Liver (tissue), 9 donors: ENCODE measurements around the gene SLC16A8. TPM values are rescaled to one million over a fixed set of nuclear protein-coding genes. Genes with fewer than 3 reads are reported as not detected.

ENCODE experiments used
- DNase-seq: peaks from one replicate; pipeline ENCODE4 v3.0.0-alpha.2; 2017; ENCODE audit warnings: low spot score
- H3K27ac ChIP-seq, 2 donors: one replicate each; pipeline ENCODE4 v1.7.0; 2013; ENCODE audit warnings: inconsistent platforms in 2 of 2, low read length in 2 of 2, control low read depth in 1 of 2, low read depth in 1 of 2, mild to moderate bottlenecking in 1 of 2
- H3K27me3 ChIP-seq, 4 donors: one replicate each; pipeline versions ENCODE4 v1.6.1 to v1.7.0; 2013; ENCODE audit warnings: low read length in 3 of 4, inconsistent platforms in 1 of 4, mild to moderate bottlenecking in 1 of 4, moderate library complexity in 1 of 4; ENCODE audit not compliant: control insufficient read depth in 4 of 4, insufficient read depth in 4 of 4
- H3K36me3 ChIP-seq, 4 donors: one replicate each; pipeline versions ENCODE4 v1.6.1 to v1.7.0; 2013; ENCODE audit warnings: low read length in 3 of 4, mild to moderate bottlenecking in 3 of 4, low read depth in 1 of 4, moderate library complexity in 1 of 4; ENCODE audit not compliant: control insufficient read depth in 4 of 4, insufficient read depth in 3 of 4
- H3K4me1 ChIP-seq, 4 donors: one replicate each; pipeline versions ENCODE4 v1.6.1 to v1.7.0; 2013; ENCODE audit warnings: low read length in 3 of 4, mild to moderate bottlenecking in 3 of 4, moderate library complexity in 1 of 4; ENCODE audit not compliant: control insufficient read depth in 4 of 4, insufficient read depth in 4 of 4
- H3K4me3 ChIP-seq, 3 donors: one replicate each; pipeline versions ENCODE4 v1.6.1 to v1.7.0; 2013; ENCODE audit warnings: low read length in 3 of 3, control low read depth in 1 of 3, low read depth in 1 of 3, mild to moderate bottlenecking in 1 of 3
- H3K9ac ChIP-seq, 2 donors: one replicate each; pipeline ENCODE4 v1.7.0; 2013; ENCODE audit warnings: low read length in 2 of 2, mild to moderate bottlenecking in 2 of 2, moderate library complexity in 2 of 2, control low read depth in 1 of 2, low read depth in 1 of 2
- H3K9me3 ChIP-seq, 4 donors: one replicate each; pipeline versions ENCODE4 v1.6.1 to v1.7.0; 2013; ENCODE audit warnings: low read length in 3 of 4; ENCODE audit not compliant: control insufficient read depth in 4 of 4
- FOXA1 ChIP-seq: IDR thresholded peaks from 2 replicates; pipeline ENCODE4 v1.6.1; 2016; ENCODE audit warnings: antibody characterized with exemption
- GABPA ChIP-seq, 2 donors: IDR thresholded peaks in 1 of 2; conservative IDR thresholded peaks in 1 of 2; 2 replicates each; pipeline ENCODE4 v1.6.1; 2016; ENCODE audit warnings: antibody characterized with exemption in 2 of 2, mild to moderate bottlenecking in 1 of 2, moderate library complexity in 1 of 2
- HNF4A ChIP-seq, 2 donors: conservative IDR thresholded peaks; 2 replicates each; pipeline ENCODE4 v1.6.1; 2016; ENCODE audit warnings: antibody characterized with exemption in 2 of 2, mild to moderate bottlenecking in 2 of 2
- HNF4G ChIP-seq: IDR thresholded peaks from 2 replicates; pipeline ENCODE4 v1.6.1; 2016; ENCODE audit warnings: antibody characterized with exemption
- JUND ChIP-seq, 2 donors: IDR thresholded peaks; 2 replicates each; pipeline ENCODE4 v1.6.1; 2016; ENCODE audit warnings: antibody characterized with exemption in 2 of 2
- NR2F2 ChIP-seq: IDR thresholded peaks from 2 replicates; pipeline ENCODE4 v1.6.1; 2016; ENCODE audit warnings: antibody characterized with exemption
- RAD21 ChIP-seq, 2 donors: IDR thresholded peaks; 2 replicates each; pipeline ENCODE4 v1.6.1; 2016; ENCODE audit warnings: antibody characterized with exemption in 2 of 2, mild to moderate bottlenecking in 2 of 2
- TAF1 ChIP-seq: conservative IDR thresholded peaks from 2 replicates; pipeline ENCODE4 v1.6.1; 2016; ENCODE audit warnings: antibody characterized with exemption, mild to moderate bottlenecking
- YY1 ChIP-seq: IDR thresholded peaks from 2 replicates; pipeline ENCODE4 v1.6.1; 2016; ENCODE audit warnings: antibody characterized with exemption, mild to moderate bottlenecking
- WGBS: extraction: QIAGEN DNeasy Blood & Tissue Kit; methylation state at CpG from one replicate; pipeline ENCODE4 v1.1.7; 2013; 5-methylcytosine and 5-hydroxymethylcytosine counted together
- polyA plus RNA-seq, 2 donors: library from polyadenylated mRNA; stranded (reverse) in 1 of 2; unstranded in 1 of 2; fragments of 200-250 nt in 1 of 2; fragments of >200 nt in 1 of 2; fragmentation: Nextera tagmentation in 1 of 2; extraction: Ambion mirVana in 1 of 2; gene quantifications; one replicate each; pipeline versions ENCODE4 v1.2.1 to v1.2.3, GENCODE V29; 2013 to 2015
- total RNA-seq, 2 donors: library from RNA; depleted of rRNA; stranded (reverse); fragments of >200 nt; gene quantifications; one replicate each; pipeline ENCODE4 v1.2.3, GENCODE V29; 2014
- TF ChIP-seq, protein P1 (sequence below): IDR thresholded peaks from 2 replicates; pipeline ENCODE4 v1.6.1; 2016; ENCODE audit warnings: antibody characterized with exemption
- TF ChIP-seq, protein P2 (sequence below): IDR thresholded peaks from 2 replicates; pipeline ENCODE4 v1.6.1; 2016; ENCODE audit warnings: antibody characterized with exemption
- TF ChIP-seq, protein P3 (sequence below): IDR thresholded peaks from 2 replicates; pipeline ENCODE4 v1.6.1; 2016; ENCODE audit warnings: antibody characterized with exemption, mild to moderate bottlenecking
- TF ChIP-seq, protein P4 (sequence below): IDR thresholded peaks from 2 replicates; pipeline ENCODE4 v1.6.1; 2016; ENCODE audit warnings: antibody characterized with exemption
- donor health status: healthy.
- donor health status: healthy.
- donor health status: healthy.
- donor health status: healthy.
- donor health status: healthy.

Gene SLC16A8
- total and polyA plus RNA-seq, 4 donors, result 0.10 TPM; not detected in 3

DNA sequence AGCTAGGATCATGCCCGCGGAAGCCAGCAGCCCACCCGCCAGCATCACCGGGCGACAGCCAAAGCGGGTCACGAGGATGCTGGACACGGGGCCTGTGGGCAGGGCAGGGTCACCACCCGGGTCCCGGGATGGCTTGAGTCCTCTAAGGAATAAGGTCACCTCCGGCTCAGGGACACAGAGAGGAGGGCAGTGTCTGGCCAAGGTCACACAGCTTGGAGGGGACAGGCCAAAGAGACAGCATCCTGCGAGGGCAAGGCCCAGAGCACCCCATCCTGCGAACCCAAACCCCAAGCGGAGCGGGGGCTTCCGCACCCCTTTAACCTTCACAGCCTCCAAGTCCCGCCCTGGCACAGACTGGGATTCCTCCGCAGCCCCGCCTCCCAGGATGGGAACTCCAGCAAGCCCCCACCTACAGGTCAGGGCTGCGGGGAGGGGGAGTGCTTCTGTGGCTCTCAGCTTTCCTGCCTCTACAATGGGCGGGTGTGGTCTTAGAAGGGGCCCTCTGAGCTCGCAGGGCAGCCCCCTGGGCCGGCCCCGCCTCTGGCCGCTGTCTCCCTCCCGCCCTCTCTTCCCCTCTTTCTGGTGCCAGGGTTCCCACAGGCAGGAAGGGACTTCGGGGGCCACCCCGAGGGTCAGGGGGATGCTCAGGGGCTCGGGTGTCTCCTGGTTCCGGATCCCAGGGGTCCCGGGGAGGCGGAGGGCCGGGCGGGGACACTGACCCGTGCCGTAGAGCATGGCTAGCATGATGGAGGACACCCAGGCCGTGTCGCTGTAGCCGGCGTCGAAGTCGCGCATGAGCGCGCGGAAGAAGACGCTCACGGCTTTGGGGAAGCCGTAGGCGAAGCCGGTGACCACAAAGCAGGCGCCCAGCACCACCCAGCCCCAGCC lies 1.8 kb downstream of the SLC16A8 start:
- TF ChIP-seq, protein P1, sequence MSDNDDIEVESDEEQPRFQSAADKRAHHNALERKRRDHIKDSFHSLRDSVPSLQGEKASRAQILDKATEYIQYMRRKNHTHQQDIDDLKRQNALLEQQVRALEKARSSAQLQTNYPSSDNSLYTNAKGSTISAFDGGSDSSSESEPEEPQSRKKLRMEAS, result no peak
- TF ChIP-seq GABPA (IDR thresholded peaks at IDR 0.05 in 1 of 2, conservative IDR thresholded peaks at IDR 0.05 in 1 of 2) (no peak), FOXA1 (no peak), JUND (IDR thresholded peaks at IDR 0.05) (no peak), RAD21 (IDR thresholded peaks at IDR 0.05) (no peak), HNF4A (conservative IDR thresholded peaks at IDR 0.05) (no peak)
- TF ChIP-seq, protein P2, sequence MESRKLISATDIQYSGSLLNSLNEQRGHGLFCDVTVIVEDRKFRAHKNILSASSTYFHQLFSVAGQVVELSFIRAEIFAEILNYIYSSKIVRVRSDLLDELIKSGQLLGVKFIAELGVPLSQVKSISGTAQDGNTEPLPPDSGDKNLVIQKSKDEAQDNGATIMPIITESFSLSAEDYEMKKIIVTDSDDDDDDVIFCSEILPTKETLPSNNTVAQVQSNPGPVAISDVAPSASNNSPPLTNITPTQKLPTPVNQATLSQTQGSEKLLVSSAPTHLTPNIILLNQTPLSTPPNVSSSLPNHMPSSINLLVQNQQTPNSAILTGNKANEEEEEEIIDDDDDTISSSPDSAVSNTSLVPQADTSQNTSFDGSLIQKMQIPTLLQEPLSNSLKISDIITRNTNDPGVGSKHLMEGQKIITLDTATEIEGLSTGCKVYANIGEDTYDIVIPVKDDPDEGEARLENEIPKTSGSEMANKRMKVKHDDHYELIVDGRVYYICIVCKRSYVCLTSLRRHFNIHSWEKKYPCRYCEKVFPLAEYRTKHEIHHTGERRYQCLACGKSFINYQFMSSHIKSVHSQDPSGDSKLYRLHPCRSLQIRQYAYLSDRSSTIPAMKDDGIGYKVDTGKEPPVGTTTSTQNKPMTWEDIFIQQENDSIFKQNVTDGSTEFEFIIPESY, result no peak
- DNase-seq, result no peak
- no peaks in the 10 kb centered on the region for H3K36me3 ChIP-seq

DNA sequence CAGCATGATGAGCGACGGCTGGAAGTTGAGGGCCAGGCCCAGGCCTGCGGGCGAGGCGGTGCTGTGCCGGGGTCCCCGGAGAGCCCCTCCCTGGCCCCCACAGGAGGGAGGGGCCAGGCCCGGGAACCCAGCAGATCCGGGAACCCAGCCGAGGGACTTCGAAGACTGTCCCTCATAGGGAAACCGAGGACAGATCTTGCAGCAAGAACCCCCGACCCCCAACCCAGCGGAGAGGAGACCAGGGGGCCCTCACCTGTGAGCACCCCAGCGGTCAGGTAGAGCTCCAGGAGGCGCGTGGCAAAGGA lies 2.4 kb downstream of the SLC16A8 start:
- Histone ChIP-seq H3K27ac (no peak overlapping the region), H3K36me3 (no peaks in the 10 kb centered on the region), H3K4me3 (peak overlapping the region in 1 of 3 donors; percentile 40), H3K27me3 (no peaks in the 10 kb centered on the region), H3K9ac (no peak overlapping the region), H3K4me1 (peaks cover 4 to 17% (median 14%) of the 10 kb centered on the region in 4 donors), H3K9me3 (no peaks in the 10 kb centered on the region)
- TF ChIP-seq, protein P3, sequence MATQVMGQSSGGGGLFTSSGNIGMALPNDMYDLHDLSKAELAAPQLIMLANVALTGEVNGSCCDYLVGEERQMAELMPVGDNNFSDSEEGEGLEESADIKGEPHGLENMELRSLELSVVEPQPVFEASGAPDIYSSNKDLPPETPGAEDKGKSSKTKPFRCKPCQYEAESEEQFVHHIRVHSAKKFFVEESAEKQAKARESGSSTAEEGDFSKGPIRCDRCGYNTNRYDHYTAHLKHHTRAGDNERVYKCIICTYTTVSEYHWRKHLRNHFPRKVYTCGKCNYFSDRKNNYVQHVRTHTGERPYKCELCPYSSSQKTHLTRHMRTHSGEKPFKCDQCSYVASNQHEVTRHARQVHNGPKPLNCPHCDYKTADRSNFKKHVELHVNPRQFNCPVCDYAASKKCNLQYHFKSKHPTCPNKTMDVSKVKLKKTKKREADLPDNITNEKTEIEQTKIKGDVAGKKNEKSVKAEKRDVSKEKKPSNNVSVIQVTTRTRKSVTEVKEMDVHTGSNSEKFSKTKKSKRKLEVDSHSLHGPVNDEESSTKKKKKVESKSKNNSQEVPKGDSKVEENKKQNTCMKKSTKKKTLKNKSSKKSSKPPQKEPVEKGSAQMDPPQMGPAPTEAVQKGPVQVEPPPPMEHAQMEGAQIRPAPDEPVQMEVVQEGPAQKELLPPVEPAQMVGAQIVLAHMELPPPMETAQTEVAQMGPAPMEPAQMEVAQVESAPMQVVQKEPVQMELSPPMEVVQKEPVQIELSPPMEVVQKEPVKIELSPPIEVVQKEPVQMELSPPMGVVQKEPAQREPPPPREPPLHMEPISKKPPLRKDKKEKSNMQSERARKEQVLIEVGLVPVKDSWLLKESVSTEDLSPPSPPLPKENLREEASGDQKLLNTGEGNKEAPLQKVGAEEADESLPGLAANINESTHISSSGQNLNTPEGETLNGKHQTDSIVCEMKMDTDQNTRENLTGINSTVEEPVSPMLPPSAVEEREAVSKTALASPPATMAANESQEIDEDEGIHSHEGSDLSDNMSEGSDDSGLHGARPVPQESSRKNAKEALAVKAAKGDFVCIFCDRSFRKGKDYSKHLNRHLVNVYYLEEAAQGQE, result no peak
- TF ChIP-seq YY1, result no peak
- TF ChIP-seq, protein P4, sequence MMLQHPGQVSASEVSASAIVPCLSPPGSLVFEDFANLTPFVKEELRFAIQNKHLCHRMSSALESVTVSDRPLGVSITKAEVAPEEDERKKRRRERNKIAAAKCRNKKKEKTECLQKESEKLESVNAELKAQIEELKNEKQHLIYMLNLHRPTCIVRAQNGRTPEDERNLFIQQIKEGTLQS, result no peak
- TF ChIP-seq, protein P1, result no peak
- TF ChIP-seq GABPA (IDR thresholded peaks at IDR 0.05 in 1 of 2, conservative IDR thresholded peaks at IDR 0.05 in 1 of 2), result no peak
- TF ChIP-seq RAD21 (IDR thresholded peaks at IDR 0.05), result no peak
- no peak for TF ChIP-seq HNF4G
- no peak for TF ChIP-seq NR2F2
- TF ChIP-seq TAF1, result no peak
- TF ChIP-seq HNF4A (conservative IDR thresholded peaks at IDR 0.05), result no peak
- WGBS, result 12% methylated on average over 17 of the region's 17 CpGs
- DNase-seq, result no peak

More for the DNA sequence above, 1.8 kb downstream of the SLC16A8 start:
- Histone ChIP-seq H3K4me3 (no peak overlapping the region), H3K9me3 (no peaks in the 10 kb centered on the region), H3K27ac (no peak overlapping the region), H3K4me1 (peaks cover 4 to 17% (median 14%) of the 10 kb centered on the region in 4 donors), H3K9ac (no peak overlapping the region), H3K27me3 (no peaks in the 10 kb centered on the region)
- WGBS, result 23% methylated on average over 52 of the region's 52 CpGs
